ENCODE measurements around the gene PITRM1.

PITRM1 gene

DNA sequence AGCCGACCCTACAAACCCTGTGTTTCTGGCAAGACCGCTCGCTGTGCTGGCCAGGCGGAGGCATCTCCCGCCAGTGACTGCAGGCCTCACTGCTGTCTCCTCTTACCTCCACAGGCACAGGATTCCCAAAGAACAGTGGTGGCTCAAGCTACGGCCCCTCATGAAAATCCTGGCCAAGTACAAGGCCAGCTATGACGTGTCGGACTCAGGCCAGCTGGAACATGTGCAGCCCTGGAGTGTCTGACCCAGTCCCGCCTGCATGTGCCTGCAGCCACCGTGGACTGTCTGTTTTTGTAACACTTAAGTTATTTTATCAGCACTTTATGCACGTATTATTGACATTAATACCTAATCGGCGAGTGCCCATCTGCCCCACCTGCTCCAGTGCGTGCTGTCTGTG is 36.2 kb downstream of the PITRM1 start:
- no peak for DNase-seq

DNA sequence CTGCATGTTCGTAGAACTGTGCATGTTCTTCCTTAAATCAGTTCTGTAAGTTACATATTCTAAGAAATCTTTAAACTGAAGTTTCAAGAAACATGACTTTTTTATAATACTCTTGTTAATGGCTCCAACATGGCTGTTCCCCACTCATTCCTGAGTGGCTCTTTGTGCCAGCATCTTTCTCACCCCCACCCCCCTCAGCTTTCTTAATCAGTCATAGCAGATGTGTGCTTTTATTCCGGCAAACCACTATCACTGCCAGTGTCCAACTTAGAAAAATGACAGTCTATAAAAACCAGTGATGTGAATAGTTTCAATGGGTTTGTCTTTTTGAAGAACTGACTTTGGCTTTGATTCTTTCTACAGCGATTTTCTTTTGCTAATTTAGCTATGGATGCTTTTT is 37.6 kb downstream of the PITRM1 start:
- DNase-seq, result no peak

DNA sequence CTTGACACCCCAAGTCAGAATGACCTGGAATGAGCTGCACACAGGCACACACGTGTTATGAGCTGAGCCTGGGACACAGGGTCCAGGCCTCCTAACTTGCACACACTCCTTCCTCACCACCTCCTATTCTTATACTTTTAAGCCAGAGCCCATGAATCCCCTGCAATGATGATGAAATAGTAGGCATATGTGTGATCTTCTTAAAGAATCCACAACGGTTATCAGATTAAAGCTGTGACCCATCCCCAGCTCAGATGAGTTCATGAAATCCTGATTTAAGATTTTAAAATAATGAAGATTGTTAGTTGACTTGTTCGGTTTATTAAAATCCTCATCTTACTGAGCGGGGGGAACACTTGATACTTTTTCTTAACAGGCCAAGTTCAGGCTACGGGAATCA is 38.6 kb downstream of the PITRM1 start:
- DNase-seq, result no peak

DNA sequence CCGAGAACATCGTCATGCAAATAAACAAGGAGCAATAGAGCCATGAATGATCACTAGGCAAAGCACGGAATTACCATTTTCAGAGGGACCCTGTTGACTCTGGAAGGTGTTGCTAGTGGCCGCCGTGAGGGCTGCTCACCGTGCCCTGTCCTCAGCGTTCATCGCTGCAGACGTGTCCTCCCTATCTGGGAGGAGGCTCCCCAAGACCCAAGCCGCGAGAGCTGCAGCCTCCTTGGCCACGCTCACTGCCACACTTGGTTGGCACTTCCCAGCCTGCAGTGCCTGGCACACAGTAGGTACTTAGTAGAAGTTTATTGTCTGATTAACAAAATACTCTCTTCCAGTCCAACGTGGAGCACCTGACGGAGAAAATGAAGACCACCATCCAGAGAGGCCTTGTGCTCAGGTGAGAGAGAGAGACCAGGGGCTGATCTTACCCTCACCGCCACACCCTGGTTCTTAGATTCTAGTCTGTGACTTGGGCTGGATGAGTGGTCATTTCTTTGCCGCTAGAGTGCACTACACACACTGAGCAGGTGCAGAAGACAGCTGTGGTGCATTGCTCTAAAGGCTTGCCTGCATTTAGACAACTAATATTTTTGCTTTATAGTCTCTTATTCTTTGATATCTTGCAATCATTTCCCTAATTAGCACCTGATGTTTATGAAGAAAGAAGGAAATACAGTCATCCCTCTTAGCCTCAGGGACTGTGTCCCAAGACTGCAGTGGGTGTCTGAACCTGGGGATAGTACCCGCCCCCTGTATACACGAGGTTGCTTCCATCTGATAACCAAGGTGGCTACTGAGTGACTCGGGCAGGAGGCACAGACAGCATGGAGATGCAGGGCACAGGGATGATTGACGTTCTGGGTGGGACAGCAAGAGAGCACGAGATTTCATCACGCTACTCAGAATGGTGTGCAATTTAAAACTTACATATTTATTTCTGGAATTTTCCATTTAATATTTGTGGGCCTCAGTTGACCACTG is 40.3 kb downstream of the PITRM1 start:
- no peak for DNase-seq

DNA sequence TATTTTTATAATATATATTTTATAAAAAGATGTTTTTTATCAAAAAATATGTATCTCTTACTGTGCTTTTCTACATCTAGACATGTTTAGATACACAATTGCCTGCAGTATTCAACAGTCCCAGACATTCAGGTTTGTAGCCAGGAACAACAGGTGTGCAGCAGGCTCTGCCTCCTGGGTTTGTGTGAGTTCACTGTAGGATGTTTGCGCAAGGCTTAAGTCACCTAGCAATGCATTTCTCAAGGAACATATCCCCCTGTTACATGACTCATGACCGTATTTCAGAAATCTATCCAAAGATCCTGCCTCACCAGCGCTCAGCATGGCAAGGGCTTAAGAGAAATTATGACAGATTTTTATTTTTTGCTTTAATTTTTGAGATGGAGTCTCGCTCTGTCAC is 41.5 kb downstream of the PITRM1 start:
- no peak for DNase-seq

DNA sequence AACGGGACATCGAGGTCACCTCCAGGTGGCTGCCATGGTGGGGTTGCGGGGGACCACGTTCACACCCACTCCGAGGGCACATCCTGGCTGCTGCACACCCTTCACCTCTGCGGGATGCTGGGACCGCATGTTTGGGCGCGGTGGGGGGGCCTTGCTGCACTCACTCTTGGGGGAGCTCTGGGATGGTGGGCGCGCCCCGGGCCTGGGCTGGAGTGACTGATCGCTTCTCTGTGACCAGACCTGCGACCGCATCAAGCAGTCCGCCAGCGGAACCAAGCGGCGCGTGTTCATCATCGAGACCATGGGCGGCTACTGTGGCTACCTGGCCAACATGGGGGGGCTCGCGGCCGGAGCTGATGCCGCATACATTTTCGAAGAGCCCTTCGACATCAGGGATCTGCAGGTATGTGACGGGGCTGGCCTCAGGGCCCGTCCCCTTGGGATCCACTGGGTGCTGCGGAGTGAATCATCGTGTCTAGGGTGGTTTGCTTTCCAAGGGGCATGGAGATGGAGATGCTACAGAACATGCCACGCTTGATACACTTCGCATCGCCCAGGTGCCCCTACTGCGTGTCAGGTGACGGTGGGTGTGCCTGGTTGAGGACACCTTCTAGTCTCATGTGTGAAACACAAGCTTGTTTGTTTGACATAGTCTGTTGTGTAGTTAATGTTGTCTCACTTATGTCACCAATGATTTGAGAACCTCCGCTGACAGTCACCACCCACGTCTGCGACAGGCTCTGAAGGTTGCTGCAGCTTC is 42.8 kb downstream of the PITRM1 start:
- no peak for DNase-seq

DNA sequence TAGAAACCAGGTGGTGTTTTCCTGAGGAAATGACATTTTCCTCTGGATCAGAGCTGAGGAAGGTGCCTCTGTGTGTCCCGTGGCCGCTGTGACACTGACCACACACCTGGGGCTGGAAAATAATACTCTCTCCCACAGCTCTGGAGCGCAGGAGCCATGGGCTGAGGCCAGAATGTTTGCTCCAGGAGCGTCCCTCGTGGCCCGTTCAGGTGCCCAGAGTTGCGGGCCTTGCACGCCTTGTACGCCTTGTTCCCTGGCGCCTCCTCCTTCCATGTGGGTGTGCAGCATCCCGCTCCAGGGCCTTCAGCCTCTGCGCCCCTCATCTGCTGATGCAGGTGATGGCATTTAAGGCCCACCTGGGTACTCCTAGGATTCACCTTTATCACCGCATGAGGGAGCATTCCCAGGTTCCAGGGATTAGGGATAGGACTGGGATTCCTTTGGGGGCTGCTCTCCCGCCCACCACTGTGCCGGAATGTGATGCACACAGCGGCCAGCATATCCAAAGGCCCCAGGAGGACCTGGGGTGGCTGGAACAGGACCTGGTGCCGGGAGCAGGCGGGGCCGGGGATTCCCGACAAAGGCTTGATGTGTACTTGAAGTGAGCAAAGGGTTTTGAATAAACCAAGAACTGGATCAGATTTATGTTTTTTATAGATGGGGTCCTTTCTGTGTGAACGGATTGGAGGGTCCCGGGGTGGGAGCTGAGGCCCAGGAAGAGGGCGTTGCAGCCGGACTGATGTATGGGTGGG is 44.0 kb downstream of the PITRM1 start:
- DNase-seq, result no peak

DNA sequence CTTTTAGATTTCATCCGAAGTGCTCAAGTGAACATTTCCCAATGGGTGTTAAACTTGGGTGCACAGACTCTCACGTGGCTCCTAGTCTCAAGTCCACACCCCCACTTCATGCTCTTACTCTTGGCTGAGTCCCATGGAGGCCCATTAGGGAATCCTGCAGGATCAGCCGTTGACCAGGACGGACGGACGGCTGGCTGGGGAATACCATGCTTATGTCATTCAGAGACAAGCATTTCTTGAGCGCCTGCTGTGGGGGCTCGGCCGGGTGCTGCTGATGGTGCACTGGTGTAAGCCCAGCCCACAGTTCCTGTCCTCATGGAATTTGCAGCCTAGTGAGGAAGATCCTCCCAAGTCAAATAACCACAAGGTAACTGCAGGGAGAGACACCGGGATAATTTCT is 44.7 kb downstream of the PITRM1 start:
- no peak for DNase-seq

DNA sequence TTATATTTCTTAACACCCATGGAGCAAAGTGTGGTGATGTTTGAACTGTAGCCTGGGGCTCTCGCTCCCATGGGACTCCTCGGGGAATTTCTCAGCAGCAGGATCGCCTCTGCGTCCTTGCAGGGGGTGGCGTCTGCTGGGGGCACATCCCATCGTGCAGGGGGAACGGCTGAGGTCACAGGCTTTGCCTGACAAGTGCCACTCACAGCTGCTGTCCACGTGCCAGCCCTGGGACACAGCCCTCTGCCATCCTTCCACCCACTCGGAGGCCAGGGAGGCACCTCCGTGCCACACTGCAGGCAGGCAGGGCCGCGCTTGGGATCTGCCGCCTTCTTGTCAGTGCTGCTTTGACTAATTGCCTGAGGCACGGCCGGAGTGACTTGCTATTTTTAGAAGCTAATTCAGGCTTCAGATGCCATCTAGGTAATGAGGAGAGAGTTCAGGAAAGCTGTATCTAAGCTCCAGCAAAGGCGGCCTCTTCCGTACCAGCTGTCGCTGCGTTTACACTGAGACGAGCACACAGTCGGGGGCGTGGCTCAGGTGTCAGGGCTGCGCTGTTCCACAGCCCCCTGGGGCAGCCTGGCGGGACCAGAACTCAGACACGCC is 45.7 kb downstream of the PITRM1 start:
- DNase-seq, result no peak

DNA sequence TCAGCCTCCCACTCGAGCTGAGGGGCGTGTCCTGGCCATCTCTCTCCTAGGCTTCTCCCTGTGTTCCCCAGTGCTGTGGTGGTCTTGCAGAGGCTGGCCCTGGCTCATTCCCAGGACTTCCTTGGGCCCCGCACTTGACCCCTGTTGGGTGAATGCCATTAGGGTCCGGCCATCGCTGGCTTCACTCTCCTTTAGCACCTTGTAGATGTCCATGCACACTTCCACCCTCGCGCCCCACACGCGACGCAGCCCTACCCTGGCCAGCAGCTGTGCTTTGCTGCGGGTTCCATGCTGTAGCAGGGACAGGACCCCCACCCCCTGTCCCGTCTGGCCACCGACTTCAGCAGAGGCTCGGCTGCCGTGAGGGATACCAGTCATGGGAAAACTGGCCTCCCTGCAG is 46.3 kb downstream of the PITRM1 start:
- no peak for DNase-seq

DNA sequence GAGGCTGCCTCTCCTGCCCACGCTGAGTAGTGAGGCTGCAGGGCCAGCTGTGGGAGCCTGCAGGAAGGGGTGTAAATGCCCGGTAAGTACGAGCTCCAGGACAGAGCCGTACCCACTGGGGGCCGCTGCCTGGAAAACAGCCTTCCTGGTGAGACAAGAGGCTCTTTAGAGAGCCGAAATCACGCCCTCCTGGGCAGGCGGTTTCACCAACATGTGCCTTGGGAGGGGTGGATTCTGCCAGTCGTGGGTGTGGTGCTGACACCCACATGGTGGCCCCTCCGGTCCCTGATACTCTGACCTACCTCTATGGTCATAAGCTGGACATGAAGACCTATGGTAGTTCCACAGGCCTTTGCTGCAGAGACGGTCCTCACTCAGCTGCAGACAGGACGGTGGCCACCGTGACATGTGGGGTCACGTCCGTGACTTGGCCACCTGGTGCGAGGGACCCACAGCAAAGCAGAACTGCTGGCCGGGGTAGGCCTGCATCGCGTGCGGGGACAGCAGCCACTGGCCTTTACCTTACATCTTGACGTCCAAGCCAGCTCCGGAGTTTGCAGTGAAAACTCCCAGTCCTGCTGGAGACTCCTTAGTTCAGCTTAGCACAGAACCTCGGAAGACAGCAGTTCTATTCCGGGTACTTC is 46.9 kb downstream of the PITRM1 start:
- no peak for DNase-seq

DNA sequence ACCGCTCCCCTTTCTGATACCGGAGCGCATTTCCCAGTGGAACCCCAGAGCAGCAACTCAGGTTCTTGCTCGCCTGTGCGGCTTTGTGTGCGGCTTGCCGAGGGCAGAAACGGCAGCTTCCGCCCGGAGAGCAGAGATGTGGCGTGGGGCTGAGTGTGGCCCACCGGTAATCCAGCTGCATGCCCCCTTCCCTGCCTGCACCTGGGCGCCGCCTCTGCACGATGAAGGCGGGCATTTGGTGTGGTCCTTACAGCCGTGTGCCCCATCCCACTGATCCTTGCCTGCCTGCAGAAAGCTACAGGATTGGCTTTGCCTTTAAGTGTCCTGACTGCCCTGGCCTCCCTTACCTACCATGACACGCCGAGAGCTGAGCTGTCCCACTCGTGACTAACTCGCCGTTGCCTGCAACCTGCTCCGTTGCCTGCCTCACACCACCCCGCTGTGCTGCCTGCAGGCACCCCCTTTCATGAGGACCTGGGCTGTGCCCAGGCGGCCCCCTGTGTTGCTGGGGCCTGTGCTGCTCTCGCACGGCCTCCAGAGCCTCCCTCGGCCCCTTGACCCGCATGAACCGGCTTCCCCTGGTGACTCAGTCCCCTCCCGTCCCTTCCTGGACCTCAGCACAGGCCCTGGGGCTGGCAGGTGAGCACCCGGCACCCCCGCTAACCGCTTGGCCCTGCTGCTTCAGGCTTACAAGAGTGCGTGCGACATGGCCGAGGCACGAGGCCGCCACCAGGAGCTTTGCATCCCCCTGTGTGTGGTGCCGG is 48.0 kb downstream of the PITRM1 start:
- no peak for DNase-seq

DNA sequence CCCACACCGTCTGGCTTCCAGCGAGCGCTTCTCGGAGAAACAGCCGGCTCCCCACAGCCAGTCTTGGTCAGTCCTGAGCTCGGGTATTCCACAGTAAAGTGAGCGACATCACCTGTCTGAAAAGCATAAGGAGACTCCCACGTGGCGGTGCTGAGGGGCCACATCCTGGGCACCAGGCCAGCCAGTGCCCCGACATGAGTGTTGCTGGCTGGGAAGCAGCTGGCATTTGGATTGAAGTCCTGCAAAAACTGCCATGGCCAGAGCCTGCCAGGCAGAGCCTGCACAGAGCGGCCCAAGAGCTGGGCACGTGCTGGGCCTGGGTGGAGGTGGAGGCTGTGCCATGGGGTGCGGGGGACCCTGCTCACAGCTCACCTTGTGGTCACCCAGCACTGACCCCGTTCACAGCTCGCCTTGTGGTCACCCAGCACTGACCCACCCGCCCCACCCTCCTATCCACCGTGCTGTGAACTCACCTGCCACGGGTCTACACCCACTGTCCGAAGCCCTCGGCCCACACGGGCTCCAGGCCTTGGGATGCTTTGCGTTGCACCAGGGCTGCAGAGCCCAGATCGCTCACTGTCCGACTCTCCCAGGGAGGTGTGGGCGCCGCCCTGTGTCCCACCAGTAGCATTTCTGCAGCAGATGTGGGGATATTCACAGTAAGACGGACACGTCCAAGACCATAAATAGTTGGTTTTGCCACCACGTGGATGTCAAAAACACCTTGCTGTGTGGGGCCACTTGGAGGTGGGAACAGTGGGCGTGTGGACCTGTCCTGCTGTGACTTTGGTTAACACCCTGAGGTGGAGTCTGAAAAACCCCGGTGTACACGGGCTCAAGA is 48.8 kb downstream of the PITRM1 start:
- DNase-seq, result no peak

DNA sequence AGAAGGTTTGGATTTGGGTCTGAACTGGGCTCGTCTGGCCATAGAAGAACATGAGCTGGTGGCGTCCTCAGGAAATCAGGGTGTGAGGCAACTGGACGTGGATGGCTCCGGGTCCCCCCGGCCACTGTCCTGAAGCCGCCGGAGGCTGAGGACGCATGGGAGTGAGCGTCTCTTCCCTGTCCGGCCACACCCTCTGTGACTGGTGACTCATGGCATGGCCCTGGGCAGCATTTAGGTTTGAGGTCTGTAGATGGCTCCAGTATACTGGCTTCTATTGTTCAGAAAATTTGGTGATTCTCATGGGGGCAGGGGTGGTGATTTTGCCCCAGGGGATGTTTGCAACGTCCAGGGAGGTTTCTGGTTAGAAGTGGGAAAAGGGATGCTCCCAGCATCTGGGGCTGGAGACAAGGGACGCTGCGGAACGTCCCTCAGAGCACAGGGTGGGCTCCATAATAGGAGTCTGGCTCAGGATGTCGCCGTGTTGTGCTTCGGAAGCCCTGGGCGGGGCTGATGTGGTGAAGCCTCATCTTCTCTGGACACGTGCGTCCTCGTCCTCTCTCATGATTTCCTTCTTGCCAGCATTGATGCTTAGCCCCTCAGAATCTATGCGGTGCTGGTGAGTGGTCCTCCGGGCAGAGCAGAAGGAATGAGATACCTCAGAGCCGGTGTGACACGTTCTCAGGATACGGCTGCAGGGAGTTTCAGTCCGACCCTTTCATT is 49.9 kb downstream of the PITRM1 start:
- no peak for DNase-seq

DNA sequence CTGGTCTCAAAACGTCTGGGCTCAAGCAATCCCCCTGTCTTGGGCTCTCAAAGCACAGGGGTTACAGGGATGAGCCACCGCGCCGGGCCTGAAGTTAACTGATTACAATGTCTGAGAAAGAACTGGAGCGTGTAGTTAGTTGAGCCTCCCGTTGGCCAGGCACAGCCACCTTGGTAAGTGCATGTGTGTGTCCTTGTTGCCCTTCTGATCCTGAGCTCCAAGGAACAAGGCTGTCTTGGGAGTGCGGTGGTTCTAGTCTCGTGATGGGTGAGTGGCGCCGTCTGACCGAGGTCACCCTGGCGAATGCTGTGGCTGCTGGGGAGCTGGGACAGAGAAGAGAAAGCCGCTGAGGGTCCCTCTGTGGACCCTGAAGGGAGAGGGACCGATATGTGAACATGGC is 50.5 kb downstream of the PITRM1 start:
- DNase-seq, result no peak

DNA sequence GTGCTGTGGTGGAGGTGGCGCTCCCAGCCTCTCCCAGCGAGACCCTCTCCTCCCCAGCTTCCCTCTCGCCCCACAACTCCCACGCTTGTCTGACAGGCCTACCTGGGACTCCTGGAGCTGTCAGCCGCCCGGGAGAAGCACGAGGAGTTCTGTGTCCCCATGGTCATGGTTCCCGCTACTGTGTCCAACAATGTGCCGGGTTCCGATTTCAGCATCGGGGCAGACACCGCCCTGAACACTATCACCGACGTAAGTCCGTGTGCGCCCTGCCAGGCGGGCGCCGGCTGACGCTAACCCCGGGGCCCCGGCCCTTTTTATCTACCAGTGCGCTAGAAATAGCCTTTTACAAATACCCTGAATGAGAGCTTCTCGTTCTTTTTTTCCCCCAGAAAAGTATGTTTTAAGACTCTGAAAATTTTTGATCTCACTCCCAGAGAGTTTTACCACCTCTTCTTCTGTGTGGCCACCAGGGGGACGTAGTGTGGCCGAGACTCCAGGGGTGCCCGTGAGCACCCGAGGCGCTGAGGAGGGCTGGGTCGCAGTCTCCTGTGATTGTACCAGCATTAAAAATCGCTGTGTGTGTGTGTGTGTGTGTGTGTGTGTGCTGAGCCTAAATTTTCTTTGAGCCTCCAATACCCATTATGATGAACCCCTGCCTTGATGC is 52.7 kb downstream of the PITRM1 start:
- peak in 1 of 2 donors; percentile 44 for DNase-seq

DNA sequence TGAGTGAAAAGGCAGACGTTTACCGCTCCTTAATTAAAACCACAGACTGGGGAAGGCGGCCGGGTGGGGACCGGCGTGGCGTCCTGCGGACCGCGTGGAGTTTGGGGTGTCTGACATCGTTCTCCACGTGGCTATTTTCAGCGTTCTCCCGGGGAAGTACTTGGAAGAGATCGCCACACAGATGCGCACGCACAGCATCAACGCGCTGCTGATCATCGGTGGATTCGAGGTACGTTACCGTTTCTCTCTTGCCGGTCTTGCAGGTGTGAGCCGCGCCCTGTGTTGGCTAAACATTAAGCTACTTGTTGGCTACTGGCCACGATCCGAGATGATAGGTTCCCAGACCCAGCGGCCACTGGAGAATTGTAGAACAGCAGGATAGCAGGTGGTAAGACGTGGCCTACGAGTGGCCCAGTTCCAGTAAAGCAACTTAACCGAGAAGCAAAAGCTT is 53.9 kb downstream of the PITRM1 start:
- DNase-seq, result no peak

DNA sequence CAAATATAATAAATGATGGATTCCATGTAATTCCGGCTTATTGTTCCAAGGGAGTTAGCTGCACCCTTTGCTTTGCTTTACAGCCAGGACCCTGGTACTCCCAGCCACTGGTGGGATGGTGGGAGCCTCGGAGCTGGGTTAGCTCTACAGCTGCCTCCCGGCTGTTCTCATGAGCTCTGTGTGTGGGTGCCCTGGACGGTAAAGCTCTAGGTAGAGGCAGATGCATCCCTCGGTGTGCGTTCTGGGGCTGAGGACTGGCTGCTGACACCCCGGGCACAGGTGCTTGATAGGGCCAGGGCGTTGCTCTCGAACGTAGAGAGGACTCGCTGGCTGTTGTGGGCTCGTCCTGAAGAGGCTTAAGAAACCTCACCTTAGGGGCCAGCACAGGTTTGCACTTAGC is 55.1 kb downstream of the PITRM1 start:
- no peak for DNase-seq

DNA sequence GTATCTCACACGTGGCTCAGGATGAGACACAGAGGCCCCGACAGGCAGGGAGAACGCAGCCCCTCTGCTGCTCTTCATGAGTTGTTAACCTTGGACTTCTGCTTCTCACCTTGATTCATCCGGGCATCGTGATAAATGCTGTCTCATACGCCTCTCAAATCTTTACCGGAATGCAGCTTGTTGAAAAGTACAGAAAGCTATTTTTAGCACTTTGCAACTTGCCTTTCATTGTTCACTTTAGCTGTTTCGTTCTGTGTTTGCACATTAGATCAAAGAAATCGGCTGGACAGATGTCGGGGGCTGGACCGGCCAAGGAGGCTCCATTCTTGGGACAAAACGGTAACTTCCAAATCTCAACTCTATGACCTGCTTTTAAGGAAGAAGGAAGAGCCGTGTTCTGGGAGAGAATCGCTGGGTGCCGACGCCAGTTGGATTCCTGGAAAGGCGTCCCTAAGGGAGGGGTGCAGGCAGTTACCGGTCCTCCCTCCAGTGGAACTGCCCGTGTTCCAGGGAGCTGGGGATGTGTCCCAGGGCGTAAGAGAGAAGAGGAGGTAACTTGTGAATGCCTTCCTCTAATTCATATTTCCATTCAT is 56.0 kb downstream of the PITRM1 start:
- no peak for DNase-seq
